Adrenal gland (tissue), 5 donors: ENCODE measurements around the gene ATRIP.

Experiments used
- CTCF ChIP-seq, 6 experiments: fragments of 450-650 bp in 4 of 6; fragments of 200-600 bp in 2 of 6; sonication (generic) in 1 of 6; IDR thresholded peaks; 1 replicate in 5 of 6; 2 replicates in 1 of 6; pipeline versions ENCODE4 v1.5.1 to v1.8.0; 2016 to 2021; ENCODE audit warnings: antibody characterized with exemption in 6 of 6, mild to moderate bottlenecking in 2 of 6, moderate library complexity in 1 of 6
- POLR2A ChIP-seq, 2 donors: fragments of 450-650 bp; IDR thresholded peaks; one replicate each; pipeline ENCODE4 v1.6.1; 2017; ENCODE audit warnings: antibody characterized with exemption in 2 of 2, mild to moderate bottlenecking in 2 of 2, moderate library complexity in 1 of 2
- donor health status: DM: no; HTN: no; CAD: no.

GRCh38 chr3:48426944-48427629 lies 19.4 kb upstream of the ATRIP start:
- TF ChIP-seq CTCF (IDR thresholded peaks at IDR 0.05) (no peak), POLR2A (IDR thresholded peaks at IDR 0.05) (no peak)
